CD4-positive, alpha-beta memory T cell (primary cell): ENCODE measurements around the gene PRR29. TPM values are rescaled to one million over a fixed set of nuclear protein-coding genes. Genes with fewer than 3 reads are reported as not detected.
"Not testable (repeated sequence)": the region's sequence is repeated elsewhere in the genome, so short reads cannot be mapped to it uniquely, and the experiment has no call there.

Experiments used
- CTCF ChIA-PET: fragments of 350-600 bp; sonication (Branson Sonifier 250); formaldehyde crosslinking; loops from one replicate; lab custom pipeline; 2021; ENCODE audit warnings: inconsistent platforms; ENCODE audit not compliant: partially characterized antibody; lab: Charles Lee
- POLR2A ChIA-PET: fragments of 350-600 bp; sonication (Branson Sonifier 250); formaldehyde crosslinking; loops from one replicate; lab custom pipeline; 2021; ENCODE audit not compliant: partially characterized antibody; lab: Charles Lee
- DNase-seq, 5 donors: peaks; one replicate each; pipeline versions ENCODE4 v3.0.0 to v3.0.0-alpha.2; 2020 to 2022; ENCODE audit warnings: mixed read lengths in 1 of 5
- H3K27ac ChIP-seq: one replicate; pipeline ENCODE4 v1.7.0; 2013; ENCODE audit warnings: low read depth, low read length
- H3K27me3 ChIP-seq: 2 replicates; pipeline ENCODE4 v1.7.0; 2013; ENCODE audit warnings: mild to moderate bottlenecking, low read length, moderate library complexity; ENCODE audit not compliant: insufficient read depth
- H3K36me3 ChIP-seq: 2 replicates; pipeline ENCODE4 v1.7.0; 2013; ENCODE audit warnings: mild to moderate bottlenecking, low read length, moderate library complexity; ENCODE audit not compliant: insufficient read depth
- H3K4me1 ChIP-seq: 2 replicates; pipeline ENCODE4 v1.7.0; 2013; ENCODE audit warnings: mild to moderate bottlenecking, low read length, moderate library complexity; ENCODE audit not compliant: insufficient read depth
- H3K4me3 ChIP-seq, 2 donors: one replicate each; pipeline ENCODE4 v1.7.0; 2013; ENCODE audit warnings: low read length in 2 of 2, mild to moderate bottlenecking in 1 of 2
- H3K9me3 ChIP-seq, 2 donors: one replicate each; pipeline ENCODE4 v1.7.0; 2013; ENCODE audit warnings: low read length in 2 of 2, control low read depth in 1 of 2; ENCODE audit not compliant: control insufficient read depth in 1 of 2
- H3K27ac Mint-ChIP-seq, 7 donors: one replicate each; pipeline ENCODE4 v1.8.0; 2020 to 2021; ENCODE audit warnings: mixed read lengths in 7 of 7, mild to moderate bottlenecking in 6 of 7, inconsistent platforms in 3 of 7, moderate library complexity in 3 of 7
- H3K27me3 Mint-ChIP-seq, 2 donors: one replicate each; pipeline ENCODE4 v1.8.0; 2020 to 2021; ENCODE audit warnings: mixed read lengths in 2 of 2
- H3K36me3 Mint-ChIP-seq, 2 donors: one replicate each; pipeline ENCODE4 v1.8.0; 2020 to 2021; ENCODE audit warnings: mixed read lengths in 2 of 2, inconsistent platforms in 1 of 2, mild to moderate bottlenecking in 1 of 2
- H3K4me1 Mint-ChIP-seq, 4 donors: one replicate each; pipeline ENCODE4 v1.8.0; 2020 to 2021; ENCODE audit warnings: mixed read lengths in 4 of 4, mild to moderate bottlenecking in 1 of 4
- H3K4me3 Mint-ChIP-seq, 8 donors: one replicate each; pipeline ENCODE4 v1.8.0; 2020 to 2021; ENCODE audit warnings: mixed read lengths in 8 of 8, mild to moderate bottlenecking in 7 of 8, moderate library complexity in 6 of 8, inconsistent platforms in 3 of 8
- H3K9me3 Mint-ChIP-seq, 8 donors: one replicate each; pipeline ENCODE4 v1.8.0; 2020 to 2021; ENCODE audit warnings: mixed read lengths in 8 of 8, mild to moderate bottlenecking in 5 of 8, inconsistent platforms in 3 of 8, moderate library complexity in 1 of 8
- intact Hi-C: fragments of 100-400 bp; cut with micrococcal nuclease; formaldehyde crosslinking; loops from one replicate; pipeline ENCODE4 v1.15.1; 2023
- polyA plus RNA-seq, 2 donors: library from polyadenylated mRNA; unstranded; fragments of 300-500 nt; fragmentation: Illumina TruSeq; gene quantifications; one replicate each; pipeline ENCODE4 v1.2.3, GENCODE V29; 2021
- total RNA-seq, 2 experiments: library from RNA; stranded (reverse); gene quantifications; one replicate each; pipeline ENCODE4 v1.2.3, GENCODE V29; 2021

Gene PRR29
- total and polyA plus RNA-seq, 4 experiments from 2014 or later, result 0.19 to 6.0 (median 3.3) TPM

DNA sequence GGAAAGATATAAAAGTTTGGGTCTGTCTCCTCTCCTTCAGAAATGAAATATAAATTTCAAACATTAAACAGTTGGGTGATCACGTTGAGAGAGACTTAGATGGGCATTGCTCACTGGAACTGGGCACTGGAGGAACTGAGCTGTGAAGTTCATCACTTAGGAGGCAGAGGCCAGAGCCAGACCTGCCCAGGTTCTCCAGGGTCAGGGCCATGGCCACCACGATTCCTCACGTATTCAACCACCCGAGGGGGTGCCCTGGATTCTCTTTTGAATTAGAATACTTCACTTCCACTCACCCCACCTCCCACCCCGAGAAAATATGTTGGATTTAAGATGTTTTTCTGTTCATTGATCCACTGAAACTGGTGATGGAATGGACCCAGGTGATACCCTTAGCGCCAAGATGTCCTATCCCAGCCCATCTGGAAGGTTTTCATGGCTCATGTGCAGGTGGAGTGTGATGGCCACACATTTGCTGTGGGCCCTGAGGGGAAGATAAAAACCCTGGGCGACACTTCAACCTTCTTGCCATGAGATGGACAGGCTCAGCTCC lies 6.1 kb downstream of the PRR29 start:
- Histone ChIP-seq H3K27me3 (no peaks in the 10 kb centered on the region), H3K4me3 (no peak overlapping the region), H3K27ac (no peak overlapping the region), H3K4me1 (peaks cover 51% of the 10 kb centered on the region), H3K9me3 (no peaks in the 10 kb centered on the region), H3K36me3 (peaks cover 43% of the 10 kb centered on the region)
- intact Hi-C loops, result no loop called here
- H3K9me3 Mint-ChIP-seq, result peaks cover 0 to 5% (median 0%) of the 10 kb centered on the region in 8 donors
- H3K27me3 Mint-ChIP-seq, result no peaks in the 10 kb centered on the region
- ChIA-PET CTCF (interaction anchor here (1.7 to 32.9 kb wide), 2 partner anchors 20 to 58 kb away, joined by 6 to 556 read pairs; partner anchors contain the start of gene ICAM2), POLR2A (interaction anchor here (22.6 kb wide), 1 partner anchor 20 kb away, joined by 587 read pairs; the partner anchor contains the start of gene ICAM2)
- H3K4me1 Mint-ChIP-seq, result peaks cover 18 to 49% (median 37%) of the 10 kb centered on the region in 4 donors
- H3K36me3 Mint-ChIP-seq, result peaks cover 11 to 61% of the 10 kb centered on the region in 2 donors
- H3K4me3 Mint-ChIP-seq, result no peak overlapping the region
- no peak for DNase-seq
- peak overlapping the region in 5 of 7 donors; percentile 42 to 88 (median 78) for H3K27ac Mint-ChIP-seq

DNA sequence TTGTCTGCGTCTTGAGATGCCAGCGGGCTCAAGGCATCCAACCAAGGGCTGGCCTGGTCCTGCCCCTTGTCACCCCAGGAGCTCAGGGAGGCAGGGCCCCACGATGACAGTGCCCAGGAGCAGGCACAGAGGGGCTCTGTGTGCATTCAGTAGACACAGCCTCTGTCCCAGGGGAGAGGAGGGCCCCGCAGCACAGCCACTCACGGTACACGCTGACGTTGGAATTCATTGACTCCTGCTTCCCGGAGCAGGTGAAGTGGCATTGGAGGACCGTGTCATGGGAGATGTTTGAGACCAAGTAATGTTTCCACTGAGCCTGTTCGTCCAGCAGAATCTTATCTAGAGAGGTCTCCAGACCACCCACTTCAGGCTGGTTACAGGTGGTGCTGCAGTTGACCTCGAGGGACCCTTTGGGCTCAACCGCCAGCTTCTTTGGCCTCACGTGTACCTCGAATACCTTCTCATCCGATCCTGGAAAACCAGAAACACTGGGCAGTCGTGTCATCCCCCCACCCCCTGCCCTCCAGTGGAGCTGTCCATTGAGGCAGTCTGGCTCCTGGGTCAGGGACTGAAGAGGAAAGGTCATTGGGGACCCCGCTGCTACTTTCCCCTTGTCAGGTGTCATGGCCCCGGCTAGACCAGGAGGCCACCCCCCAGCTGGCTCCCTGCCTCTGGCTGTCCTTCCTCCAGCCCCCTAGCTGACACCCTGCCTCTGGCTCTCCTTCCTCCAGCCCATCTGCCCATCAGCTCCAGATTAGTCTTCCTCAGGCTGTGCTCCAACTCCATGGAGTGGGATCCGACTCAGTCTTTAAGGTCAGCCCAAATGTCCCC lies 7.0 kb downstream of the PRR29 start:
- peaks cover 49% of the 10 kb centered on the region for H3K36me3 ChIP-seq
- Mint-ChIP-seq H3K4me1 (peaks cover 19 to 51% (median 37%) of the 10 kb centered on the region in 4 donors), H3K27me3 (no peaks in the 10 kb centered on the region), H3K36me3 (peaks cover 16 to 69% of the 10 kb centered on the region in 2 donors), H3K27ac (peak overlapping the region in 6 of 7 donors; percentile 48 to 92 (median 64)), H3K4me3 (no peak overlapping the region), H3K9me3 (peaks cover 0 to 2% (median 0%) of the 10 kb centered on the region in 8 donors)
- no peaks in the 10 kb centered on the region for H3K27me3 ChIP-seq
- no peak overlapping the region for H3K27ac ChIP-seq
- DNase-seq, result no peak
- no peaks in the 10 kb centered on the region for H3K9me3 ChIP-seq
- ChIA-PET CTCF (interaction anchor here (1.7 to 32.9 kb wide), 2 partner anchors 19 to 59 kb away, joined by 6 to 556 read pairs; partner anchors contain the start of gene ICAM2), POLR2A (interaction anchor here (0.8 to 22.6 kb wide), 4 partner anchors 8 to 125 kb away, joined by 3 to 587 read pairs (median 3); partner anchors contain the start of genes ERN1 and ICAM2)
- H3K4me3 ChIP-seq, result no peak overlapping the region
- H3K4me1 ChIP-seq, result peaks cover 51% of the 10 kb centered on the region
- intact Hi-C loops, result no loop called here

DNA sequence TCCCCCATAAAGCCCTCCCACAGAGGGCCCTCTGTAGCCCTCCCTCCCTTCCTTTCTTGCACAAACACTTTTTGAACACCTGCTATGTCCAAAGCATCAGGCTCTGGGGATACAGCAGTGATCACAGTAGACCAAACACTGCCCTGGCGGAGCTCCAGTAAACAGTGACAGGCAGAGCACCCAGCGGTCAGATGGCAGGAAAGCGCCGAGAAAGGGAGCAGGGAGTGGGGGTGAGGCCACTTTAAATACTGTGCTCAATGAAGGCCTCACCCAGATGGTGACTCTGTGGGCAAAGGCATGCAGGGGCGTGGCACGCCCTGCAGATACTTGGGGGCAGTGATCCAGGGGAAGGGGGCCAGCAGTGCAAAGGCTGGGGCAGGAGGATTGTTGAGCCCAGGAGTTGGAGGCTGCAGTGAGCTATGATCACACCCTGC lies 7.6 kb downstream of the PRR29 start:
- peaks cover 0 to 2% (median 0%) of the 10 kb centered on the region in 8 donors for H3K9me3 Mint-ChIP-seq
- H3K36me3 Mint-ChIP-seq, result peaks cover 23 to 73% of the 10 kb centered on the region in 2 donors
- no peak overlapping the region for H3K4me3 Mint-ChIP-seq
- Histone ChIP-seq H3K9me3 (no peaks in the 10 kb centered on the region), H3K27me3 (no peaks in the 10 kb centered on the region), H3K27ac (no peak overlapping the region), H3K36me3 (peaks cover 50% of the 10 kb centered on the region), H3K4me3 (no peak overlapping the region), H3K4me1 (peaks cover 54% of the 10 kb centered on the region)
- peak overlapping the region in 6 of 7 donors; percentile 69 to 92 (median 83) for H3K27ac Mint-ChIP-seq
- CTCF ChIA-PET, result interaction anchor here (1.6 to 32.9 kb wide), 4 partner anchors 18 to 127 kb away, joined by 5 to 556 read pairs (median 7); partner anchors contain the start of gene ICAM2
- intact Hi-C loops, result no loop called here
- no peak for DNase-seq
- POLR2A ChIA-PET, result interaction anchor here (0.8 to 22.6 kb wide), 4 partner anchors 8 to 124 kb away, joined by 3 to 587 read pairs (median 3); partner anchors contain the start of genes ERN1 and ICAM2
- H3K4me1 Mint-ChIP-seq, result peaks cover 23 to 56% (median 38%) of the 10 kb centered on the region in 4 donors
- no peaks in the 10 kb centered on the region for H3K27me3 Mint-ChIP-seq

DNA sequence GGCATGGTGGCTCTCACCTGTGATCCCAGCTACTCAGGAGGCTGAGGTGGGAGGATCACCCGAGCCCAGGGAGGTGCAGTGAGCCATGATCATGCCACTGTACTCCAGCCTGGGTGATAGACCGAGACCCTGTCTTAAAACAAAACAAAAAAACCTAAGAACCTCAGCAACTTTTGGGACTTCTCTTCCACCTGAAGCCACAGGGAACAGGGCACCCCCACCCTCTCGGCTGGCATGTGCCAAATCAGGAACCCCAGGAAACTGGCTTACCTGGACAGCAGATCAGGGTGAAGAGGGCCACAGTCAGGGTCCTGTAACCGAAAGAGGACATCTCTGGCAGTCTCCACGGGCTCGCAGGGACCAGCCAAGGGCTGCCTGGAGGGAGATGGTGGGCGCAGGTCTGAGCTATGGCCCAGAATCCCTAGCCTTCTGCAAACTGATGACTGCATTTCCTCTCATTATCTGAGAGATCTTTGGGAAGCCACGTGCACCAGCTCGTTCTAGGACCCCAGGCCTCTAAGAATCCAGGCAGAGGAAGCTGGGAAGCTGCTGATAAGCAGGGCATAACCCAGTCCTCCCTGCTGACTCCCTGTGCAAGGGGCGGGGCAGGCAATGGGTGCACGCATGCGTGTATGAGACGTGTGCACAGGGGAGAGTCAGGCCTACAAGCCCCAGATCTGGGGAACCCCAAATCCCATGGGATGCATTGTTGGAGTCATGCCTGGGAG lies 8.4 kb downstream of the PRR29 start:
- ChIA-PET POLR2A (interaction anchor here (0.6 to 22.6 kb wide), 4 partner anchors 8 to 311 kb away, joined by 4 to 587 read pairs (median 4); partner anchors contain the start of genes ICAM2 and PRR29), CTCF (interaction anchor here (1.6 to 32.9 kb wide), 3 partner anchors 17 to 127 kb away, joined by 5 to 556 read pairs (median 8); partner anchors contain the start of gene ICAM2)
- intact Hi-C loops, result no loop called here
- no peaks in the 10 kb centered on the region for H3K27me3 Mint-ChIP-seq
- H3K4me1 ChIP-seq, result peaks cover 58% of the 10 kb centered on the region
- no peak overlapping the region for H3K4me3 ChIP-seq
- no peak overlapping the region for H3K4me3 Mint-ChIP-seq
- peak overlapping the region in 6 of 7 donors; percentile 43 to 99 (median 69) for H3K27ac Mint-ChIP-seq
- H3K36me3 Mint-ChIP-seq, result peaks cover 30 to 81% of the 10 kb centered on the region in 2 donors
- no peaks in the 10 kb centered on the region for H3K27me3 ChIP-seq
- DNase-seq, result no peak
- H3K9me3 Mint-ChIP-seq, result peaks cover 0 to 2% (median 0%) of the 10 kb centered on the region in 8 donors
- no peak overlapping the region for H3K27ac ChIP-seq
- H3K9me3 ChIP-seq, result no peaks in the 10 kb centered on the region
- peaks cover 29 to 61% (median 43%) of the 10 kb centered on the region in 4 donors for H3K4me1 Mint-ChIP-seq
- peaks cover 50% of the 10 kb centered on the region for H3K36me3 ChIP-seq

DNA sequence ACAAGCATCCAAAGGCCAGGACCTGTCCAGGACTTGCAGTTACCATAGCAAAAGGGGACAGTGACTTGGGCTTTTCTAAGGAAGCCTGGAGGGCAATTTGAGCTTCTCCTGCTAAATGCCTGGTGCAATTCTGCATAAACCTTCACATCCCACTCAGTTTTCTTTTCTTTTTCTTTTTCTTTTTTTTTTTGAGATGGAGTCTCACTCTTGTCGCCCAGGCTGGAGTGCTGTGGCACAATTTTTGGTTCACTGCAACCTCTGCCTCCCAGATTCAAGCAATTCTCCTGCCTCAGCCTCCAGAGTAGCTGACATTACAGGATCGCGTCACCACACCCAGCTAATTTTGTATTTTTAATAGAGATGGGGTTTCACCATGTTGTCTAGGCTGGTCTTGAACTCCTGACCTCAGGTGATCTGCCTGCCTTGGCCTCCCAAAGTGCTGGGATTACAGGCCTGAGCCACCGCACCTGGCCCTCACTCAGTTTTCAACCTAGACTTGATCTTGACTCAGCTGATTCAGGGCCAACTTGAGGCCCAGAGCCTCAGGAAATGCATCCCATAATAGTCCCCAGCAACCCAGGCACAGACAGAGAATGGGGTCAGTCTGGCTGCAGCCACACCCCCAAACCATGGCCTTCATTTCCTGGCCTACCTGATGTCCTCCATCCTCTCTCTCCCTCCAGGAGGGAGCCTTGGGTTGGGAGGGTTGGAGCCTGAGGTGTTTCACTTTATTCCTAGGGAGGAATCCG lies 9.1 kb downstream of the PRR29 start:
- H3K4me1 ChIP-seq, result peaks cover 65% of the 10 kb centered on the region
- DNase-seq, intact Hi-C loops, H3K27me3 Mint-ChIP-seq, H3K9me3 ChIP-seq, H3K9me3 Mint-ChIP-seq, H3K27me3 ChIP-seq, H3K4me3 ChIP-seq: not testable (repeated sequence)
- H3K36me3 ChIP-seq, result peaks cover 50% of the 10 kb centered on the region
- CTCF ChIA-PET, result interaction anchor here (1.6 to 32.9 kb wide), 3 partner anchors 17 to 126 kb away, joined by 5 to 556 read pairs (median 8); partner anchors contain the start of gene ICAM2
- H3K4me1 Mint-ChIP-seq, result peaks cover 33 to 64% (median 49%) of the 10 kb centered on the region in 4 donors
- H3K27ac ChIP-seq, result peak overlapping the region; percentile 36
- POLR2A ChIA-PET, result interaction anchor here (0.6 to 22.6 kb wide), 4 partner anchors 9 to 311 kb away, joined by 4 to 587 read pairs (median 4); partner anchors contain the start of genes ICAM2 and PRR29
- peaks cover 36 to 81% of the 10 kb centered on the region in 2 donors for H3K36me3 Mint-ChIP-seq
- H3K27ac Mint-ChIP-seq, result peak overlapping the region in 6 of 7 donors; percentile 31 to 99 (median 75)
- H3K4me3 Mint-ChIP-seq, result peak overlapping the region in 1 of 8 donors; percentile 26

DNA sequence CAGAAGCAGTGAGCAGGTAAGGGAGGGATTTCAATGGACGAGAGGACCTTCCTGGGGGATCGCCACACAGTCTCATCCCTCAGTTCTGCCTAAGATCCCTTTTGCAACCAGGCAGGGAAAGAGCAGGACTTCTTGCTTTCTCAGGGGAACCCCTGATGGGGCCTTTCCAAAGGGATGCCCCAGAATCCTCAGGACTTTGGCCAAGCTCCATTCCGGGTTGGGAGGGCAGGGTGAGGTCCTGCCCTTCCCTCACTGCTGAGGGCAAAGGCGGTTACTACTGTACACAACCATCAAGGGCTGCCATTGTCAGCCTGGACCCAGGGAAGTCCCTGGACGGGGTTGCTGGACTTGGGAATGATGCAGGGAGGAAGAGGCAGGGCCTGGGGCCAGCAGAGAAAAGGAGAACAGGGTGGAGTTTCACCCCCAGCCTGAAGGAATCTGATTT lies 9.7 kb downstream of the PRR29 start:
- DNase-seq, result no peak
- H3K9me3 Mint-ChIP-seq, result peaks cover 0 to 2% (median 0%) of the 10 kb centered on the region in 8 donors
- H3K4me1 Mint-ChIP-seq, result peaks cover 35 to 70% (median 52%) of the 10 kb centered on the region in 4 donors
- CTCF ChIA-PET, result interaction anchor here (32.9 kb wide), 1 partner anchor 16 kb away, joined by 556 read pairs; the partner anchor contains the start of gene ICAM2
- Histone ChIP-seq H3K4me3 (no peak overlapping the region), H3K4me1 (peaks cover 71% of the 10 kb centered on the region), H3K27ac (peak overlapping the region; percentile 36), H3K27me3 (no peaks in the 10 kb centered on the region), H3K36me3 (peaks cover 50% of the 10 kb centered on the region), H3K9me3 (no peaks in the 10 kb centered on the region)
- no peaks in the 10 kb centered on the region for H3K27me3 Mint-ChIP-seq
- H3K36me3 Mint-ChIP-seq, result peaks cover 36 to 80% of the 10 kb centered on the region in 2 donors
- POLR2A ChIA-PET, result interaction anchor here (22.6 kb wide), 1 partner anchor 17 kb away, joined by 587 read pairs; the partner anchor contains the start of gene ICAM2
- intact Hi-C loops, result no loop called here
- peak overlapping the region in 6 of 7 donors; percentile 73 to 99 (median 85) for H3K27ac Mint-ChIP-seq
- H3K4me3 Mint-ChIP-seq, result peak overlapping the region in 2 of 8 donors; percentile 20 to 47
